A673 (cell line): ENCODE data around the gene SCYL3. TPM values are rescaled to one million over a fixed set of nuclear protein-coding genes. Genes with fewer than 3 reads are reported as not detected.

Experiments used
- BruUV-seq: library from RNA; stranded (reverse); fragments of 400-500 nt; replicated peaks from 2 replicates; lab custom pipeline; 2021; lab: Mats Ljungman, UMichigan
- CTCF ChIA-PET: fragments of 300-600 bp; sonication (Branson Sonifier 250); formaldehyde crosslinking; loops from one replicate; lab custom pipeline; 2022; ENCODE audit warnings: antibody characterized with exemption; lab: Charles Lee
- POLR2A ChIA-PET: fragments of 300-600 bp; sonication (Branson Sonifier 250); formaldehyde crosslinking; loops from one replicate; lab custom pipeline; 2022; ENCODE audit warnings: antibody characterized with exemption; ENCODE audit not compliant: low non-redundant PET; lab: Charles Lee
- DNase-seq: peaks from one replicate; pipeline ENCODE4 v3.0.0-alpha.2; 2015; ENCODE audit warnings: low spot score
- H3K27ac ChIP-seq: fragments of 200-600 bp; sonication (generic); 2 replicates; pipeline ENCODE4 v1.5.1; 2016; ENCODE audit warnings: mixed run types, low read depth, mild to moderate bottlenecking, mixed read lengths, antibody characterized with exemption, low read length; ENCODE audit not compliant: poor library complexity, severe bottlenecking
- H3K27me3 ChIP-seq: fragments of 200-600 bp; sonication (generic); replicated peaks from 2 replicates; pipeline ENCODE4 v1.6.1; 2017; ENCODE audit warnings: mixed run types, low read depth, mild to moderate bottlenecking, mixed read lengths, antibody characterized with exemption, low read length; ENCODE audit not compliant: insufficient read depth, poor library complexity
- H3K36me3 ChIP-seq: fragments of 200-600 bp; sonication (generic); 2 replicates; pipeline ENCODE4 v1.6.1; 2016; ENCODE audit warnings: mixed run types, mild to moderate bottlenecking, mixed read lengths, antibody characterized with exemption, low read length; ENCODE audit not compliant: insufficient read depth, poor library complexity, severe bottlenecking
- H3K4me1 ChIP-seq: fragments of 200-600 bp; sonication (generic); 2 replicates; pipeline ENCODE4 v1.6.1; 2017; ENCODE audit warnings: mixed run types, mild to moderate bottlenecking, mixed read lengths, antibody characterized with exemption, low read length; ENCODE audit not compliant: insufficient read depth, poor library complexity, severe bottlenecking
- H3K4me3 ChIP-seq: fragments of 200-600 bp; sonication (generic); 2 replicates; pipeline ENCODE4 v1.5.1; 2016; ENCODE audit warnings: low read depth, mixed run types, mild to moderate bottlenecking, mixed read lengths, low read length; ENCODE audit not compliant: poor library complexity, severe bottlenecking
- H3K9me3 ChIP-seq: fragments of 200-600 bp; sonication (generic); 2 replicates; pipeline ENCODE4 v1.6.1; 2016; ENCODE audit warnings: mixed run types, low read depth, mild to moderate bottlenecking, mixed read lengths, antibody characterized with exemption, low read length; ENCODE audit not compliant: poor library complexity, severe bottlenecking
- CTCF ChIP-seq: fragments of 300-800, 200-600 bp; sonication (generic); conservative IDR thresholded peaks from 2 replicates; pipeline ENCODE4 v1.5.1; 2017; ENCODE audit warnings: low read depth, mild to moderate bottlenecking, antibody characterized with exemption, low read length, moderate library complexity, mixed read lengths
- EZH2 ChIP-seq: fragments of 200-600 bp; sonication (generic); IDR thresholded peaks from 2 replicates; pipeline ENCODE4 v1.6.1; 2017; ENCODE audit warnings: borderline replicate concordance, low read depth, mild to moderate bottlenecking, mixed read lengths, antibody characterized with exemption, low read length; ENCODE audit not compliant: poor library complexity, severe bottlenecking
- intact Hi-C: fragments of 100-400 bp; cut with micrococcal nuclease; formaldehyde crosslinking; loops from one replicate; pipeline ENCODE4 v1.10.0; 2022; ENCODE audit not compliant: unreplicated experiment
- total RNA-seq: library from RNA; stranded (reverse); gene quantifications from 2 replicates; pipeline ENCODE4 v1.2.3, GENCODE V29; 2021

Gene SCYL3
- total RNA-seq, 1 experiment from 2014 or later = 5.3 TPM

- intact Hi-C loops = loop anchor here (2.0 to 10.0 kb wide), 5 partner anchors 506 to 998 kb away; no protein-coding TSS in a partner anchor
- TF ChIP-seq EZH2 (no peak), CTCF (peak; percentile 80)
- peak; percentile 59 for DNase-seq
- Histone ChIP-seq H3K9me3 (no peaks in the 10 kb centered on the region), H3K36me3 (no peaks in the 10 kb centered on the region), H3K27ac (no peak overlapping the region), H3K4me1 (no peaks in the 10 kb centered on the region), H3K4me3 (no peak overlapping the region), H3K27me3 (no peaks in the 10 kb centered on the region)
- BruUV-seq = no TSS peak
- CTCF ChIA-PET = interaction anchor here (1.0 kb wide), 1 partner anchor 146 kb away, joined by 4 read pairs; no protein-coding TSS in a partner anchor
- POLR2A ChIA-PET = no interaction called here
These were observed 34.9 kb upstream of the SCYL3 start for GRCh38 chr1:169928438-169929209.

GRCh38 chr1:169925505-169926482 lies 32.1 kb upstream of the SCYL3 start:
- Histone ChIP-seq H3K36me3 (no peaks in the 10 kb centered on the region), H3K27ac (no peak overlapping the region), H3K27me3 (no peaks in the 10 kb centered on the region), H3K4me3 (no peak overlapping the region), H3K4me1 (no peaks in the 10 kb centered on the region), H3K9me3 (no peaks in the 10 kb centered on the region)
- TF ChIP-seq CTCF (no peak), EZH2 (no peak)
- DNase-seq = no peak
- CTCF ChIA-PET = no interaction called here
- no TSS peak for BruUV-seq
- POLR2A ChIA-PET = no interaction called here
- intact Hi-C loops = loop anchor here (5.0 to 10.0 kb wide), 3 partner anchors 509 to 842 kb away; no protein-coding TSS in a partner anchor

- Histone ChIP-seq H3K4me1 (no peaks in the 10 kb centered on the region), H3K4me3 (no peak overlapping the region), H3K9me3 (no peaks in the 10 kb centered on the region), H3K27ac (no peak overlapping the region), H3K36me3 (no peaks in the 10 kb centered on the region), H3K27me3 (no peaks in the 10 kb centered on the region)
- no peak for DNase-seq
- TF ChIP-seq EZH2 = no peak
- intact Hi-C loops = loop anchor here (5.0 to 10.0 kb wide), 3 partner anchors 510 to 842 kb away; no protein-coding TSS in a partner anchor
- ChIA-PET CTCF (no interaction called here), POLR2A (no interaction called here)
- no TSS peak for BruUV-seq
These were observed 31.1 kb upstream of the SCYL3 start for GRCh38 chr1:169924829-169925228.
